Epithelial cell of umbilical artery (primary cell): ENCODE measurements around the gene KDM6B. TPM values are rescaled to one million over a fixed set of nuclear protein-coding genes. Genes with fewer than 3 reads are reported as not detected.

Experiments used
- total RNA-seq: library from RNA; depleted of rRNA; stranded (reverse); fragments of >200 nt; gene quantifications from 2 replicates; pipeline ENCODE4 v1.2.3, GENCODE V29; 2014

KDM6B gene
- 1.2 and 2.9 TPM in 2 replicates for total RNA-seq

GRCh38 chr17:7833795-7834541 lies at the start of gene KDM6B:
KDM6B (plus strand) TSS chr17:7834217; CDS start chr17:7845555, 11,338 bp downstream.

DNA sequence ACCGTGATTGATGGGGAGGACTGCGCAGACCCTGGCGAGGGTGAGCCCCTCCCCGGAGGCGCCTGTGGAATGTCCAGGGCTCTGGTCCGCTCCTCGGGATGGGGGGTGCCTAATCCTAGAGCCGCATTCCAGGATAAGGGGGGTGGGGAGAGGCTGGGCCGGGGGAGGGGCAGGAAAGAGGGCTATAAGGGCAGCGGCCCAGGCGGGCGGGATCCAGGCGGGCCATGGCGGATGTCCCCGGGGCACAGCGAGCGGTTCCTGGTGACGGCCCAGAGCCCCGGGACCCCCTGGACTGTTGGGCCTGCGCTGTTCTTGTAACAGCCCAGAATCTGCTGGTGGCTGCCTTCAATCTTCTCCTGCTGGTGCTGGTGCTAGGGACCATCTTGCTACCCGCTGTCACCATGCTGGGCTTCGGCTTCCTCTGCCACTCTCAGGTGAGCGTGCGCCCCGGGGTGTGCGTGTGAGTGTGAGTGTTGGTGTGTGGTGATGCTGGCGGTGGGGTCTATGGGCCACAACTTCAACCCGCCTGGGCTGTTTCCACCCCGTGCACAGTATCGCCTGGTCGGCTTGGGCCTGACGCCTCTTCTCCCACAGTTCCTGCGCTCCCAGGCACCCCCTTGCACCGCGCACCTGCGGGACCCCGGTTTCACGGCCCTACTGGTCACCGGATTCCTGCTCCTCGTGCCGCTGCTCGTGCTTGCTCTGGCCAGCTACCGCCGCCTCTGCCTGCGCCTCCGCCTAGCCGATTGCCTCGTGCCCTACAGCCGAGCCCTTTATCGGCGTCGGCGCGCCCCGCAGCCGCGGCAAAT lies 21.0 kb downstream of the KDM6B start, which contains the start of gene TMEM88:
Gene TMEM88, plus strand, starts transcription at position 216 of the 809 bp plus-strand sequence. Its CDS starts 9 bp downstream, at position 225.

DNA sequence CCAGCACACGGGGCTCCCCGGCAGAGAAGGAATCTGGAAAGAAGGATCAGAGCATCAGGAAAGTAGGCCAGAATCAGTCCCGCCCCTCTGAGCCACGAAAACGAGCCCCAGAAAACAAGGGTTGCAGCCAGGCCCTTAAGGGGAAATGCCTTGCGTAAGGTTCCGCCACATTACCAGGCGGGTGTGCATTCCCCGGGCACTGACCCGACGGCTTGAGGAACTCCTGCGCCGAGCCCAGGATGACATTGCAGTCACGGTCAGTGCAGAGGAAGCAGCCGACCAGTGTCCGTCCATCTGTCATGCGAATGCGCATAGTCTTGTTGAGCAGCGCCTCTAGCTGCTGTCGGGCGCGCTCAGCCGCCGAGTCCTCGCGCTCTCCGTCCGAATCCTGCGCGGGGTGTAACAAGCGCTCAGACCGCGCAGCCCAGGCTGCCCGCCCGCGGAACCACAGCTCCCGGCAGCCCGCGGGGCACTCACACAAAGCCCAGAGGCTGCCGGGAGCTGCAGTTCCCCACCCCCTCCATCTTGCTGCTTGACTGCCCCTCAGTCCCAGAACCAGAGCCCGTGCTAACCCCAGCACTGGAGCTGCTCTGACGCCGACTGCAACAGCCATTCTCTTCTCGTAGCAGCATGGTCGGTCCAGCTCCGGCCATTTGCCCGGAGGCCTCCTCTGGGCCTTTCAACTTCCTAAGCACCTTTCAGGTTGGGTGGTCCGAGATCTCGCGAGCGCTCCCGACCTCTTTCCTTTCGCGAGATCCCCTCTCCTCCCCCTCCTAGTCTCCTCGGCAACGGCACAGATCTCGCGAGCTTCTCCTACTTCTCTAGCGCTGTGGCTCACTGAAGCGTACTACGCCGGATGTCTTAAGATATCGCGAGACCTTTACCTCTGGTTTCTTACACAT lies 23.0 kb downstream of the KDM6B start, which contains the start of gene NAA38:
Gene NAA38, minus strand, starts transcription at position 749 of the 902 bp plus-strand sequence. Its CDS starts 96 bp downstream, at position 653.

GRCh38 chr17:7857713-7858521 lies 23.9 kb downstream of the KDM6B start, which contains the start of gene CYB5D1:
CYB5D1 (plus strand) TSS chr17:7858003; CDS start chr17:7858135, 132 bp downstream.

Other genes starting within 250 kb of the KDM6B start
- gene SOX15, start 244.1 kb upstream of the KDM6B start, total RNA-seq = not detected in 2 replicates
- 39.2 and 47.7 TPM in 2 replicates for gene FXR2, start 219.3 kb upstream of the KDM6B start, total RNA-seq
- 24.0 and 24.3 TPM in 2 replicates for gene SAT2, start 206.4 kb upstream of the KDM6B start, total RNA-seq
- gene SHBG, start 204.1 kb upstream of the KDM6B start, total RNA-seq = not detected in 2 replicates
- gene ATP1B2, start 183.3 kb upstream of the KDM6B start, total RNA-seq = not detected in 2 replicates
- gene TP53, start 146.7 kb upstream of the KDM6B start, total RNA-seq = 40.6 and 70.1 TPM in 2 replicates
- gene WRAP53, start 145.7 kb upstream of the KDM6B start, total RNA-seq = 10.1 and 10.6 TPM in 2 replicates
- 0.15 and 0.97 TPM in 2 replicates for gene EFNB3, start 129.0 kb upstream of the KDM6B start, total RNA-seq
- gene DNAH2, start 116.5 kb upstream of the KDM6B start, total RNA-seq = under 0.01 and 0.30 TPM in 2 replicates
- gene TMEM88, start 20.8 kb downstream of the KDM6B start, total RNA-seq = 27.0 and 44.8 TPM in 2 replicates
- 48.9 and 115 TPM in 2 replicates for gene NAA38, start 23.3 kb downstream of the KDM6B start, total RNA-seq
- gene CYB5D1, start 23.8 kb downstream of the KDM6B start, total RNA-seq = 7.0 and 7.1 TPM in 2 replicates
- 104 TPM in 2 replicates for gene CHD3, start 54.6 kb downstream of the KDM6B start, total RNA-seq
- gene RNF227, start 82.1 kb downstream of the KDM6B start, total RNA-seq = 0.65 and 0.76 TPM in 2 replicates
- 0.15 and 0.32 TPM in 2 replicates for gene KCNAB3, start 95.6 kb downstream of the KDM6B start, total RNA-seq
- 34.5 and 35.4 TPM in 2 replicates for gene TRAPPC1, start 97.7 kb downstream of the KDM6B start, total RNA-seq
- gene CNTROB, start 98.0 kb downstream of the KDM6B start, total RNA-seq = 15.9 and 17.0 TPM in 2 replicates
- not detected in 2 replicates for gene GUCY2D, start 168.4 kb downstream of the KDM6B start, total RNA-seq
- not detected in 2 replicates for gene ALOX15B, start 204.8 kb downstream of the KDM6B start, total RNA-seq